Brain pericyte (primary cell): ENCODE results near the gene LRRFIP2.
"Not testable (repeated sequence)": the region's sequence is repeated elsewhere in the genome, so short reads cannot be mapped to it uniquely, and the experiment has no call there.

ENCODE experiments used
- DNase-seq: peaks from one replicate; pipeline ENCODE4 v3.0.0-alpha.2; 2012; ENCODE audit warnings: low read depth, low spot score

The LRRFIP2 gene

GRCh38 chr3:37183976-37184375 lies 9.6 kb upstream of the LRRFIP2 start:
- DNase-seq: no peak

- no peak for DNase-seq
Measured at GRCh38 chr3:37183375-37183831, 9.0 kb upstream of the LRRFIP2 start.

- DNase-seq: no peak
Measured at GRCh38 chr3:37182816-37183215, 8.4 kb upstream of the LRRFIP2 start.

GRCh38 chr3:37181756-37182155 lies 7.4 kb upstream of the LRRFIP2 start:
- no peak for DNase-seq

- no peak for DNase-seq
Measured at GRCh38 chr3:37179144-37179967, 5.0 kb upstream of the LRRFIP2 start.

GRCh38 chr3:37173806-37174205 lies 576 bp downstream of the LRRFIP2 start:
- DNase-seq: no peak

GRCh38 chr3:37171144-37171543 lies 3.2 kb downstream of the LRRFIP2 start:
- no peak for DNase-seq

GRCh38 chr3:37170513-37170912 lies 3.9 kb downstream of the LRRFIP2 start:
- no peak for DNase-seq

- no peak for DNase-seq
Measured at GRCh38 chr3:37170060-37170459, 4.3 kb downstream of the LRRFIP2 start.

GRCh38 chr3:37168896-37169295 lies 5.5 kb downstream of the LRRFIP2 start:
- DNase-seq: no peak

GRCh38 chr3:37163262-37164015 lies 10.9 kb downstream of the LRRFIP2 start:
- no peak for DNase-seq

GRCh38 chr3:37162501-37163245 lies 11.7 kb downstream of the LRRFIP2 start:
- DNase-seq: no peak

GRCh38 chr3:37161351-37161750 lies 13.0 kb downstream of the LRRFIP2 start:
- DNase-seq: no peak

- no peak for DNase-seq
Measured at GRCh38 chr3:37155782-37156181, 18.6 kb downstream of the LRRFIP2 start.

- no peak for DNase-seq
Measured at GRCh38 chr3:37154668-37155314, 19.6 kb downstream of the LRRFIP2 start.

GRCh38 chr3:37150621-37151020 lies 23.8 kb downstream of the LRRFIP2 start:
- no peak for DNase-seq

GRCh38 chr3:37149257-37149656 lies 25.1 kb downstream of the LRRFIP2 start:
- no peak for DNase-seq

- DNase-seq: no peak
Measured at GRCh38 chr3:37148208-37148607, 26.2 kb downstream of the LRRFIP2 start.

GRCh38 chr3:37147666-37148065 lies 26.7 kb downstream of the LRRFIP2 start:
- no peak for DNase-seq

GRCh38 chr3:37146927-37147326 lies 27.5 kb downstream of the LRRFIP2 start:
- DNase-seq: not testable (repeated sequence)

GRCh38 chr3:37145611-37146010 lies 28.8 kb downstream of the LRRFIP2 start:
- DNase-seq: no peak

- DNase-seq: no peak
Measured at GRCh38 chr3:37144806-37145205, 29.6 kb downstream of the LRRFIP2 start.
